Skin epidermis (tissue), 12 donors: ENCODE measurements around the gene DST.

Experiments
- H3K27ac ChIP-seq, 21 experiments: fragments of 200-600 bp; sonication (generic) in 11 of 21; one replicate each; pipeline ENCODE4 v1.5.0; 2020; ENCODE audit warnings: mild to moderate bottlenecking in 3 of 21, inconsistent platforms in 2 of 21, moderate library complexity in 2 of 21
- H3K4me3 ChIP-seq, 7 experiments: fragments of 200-600 bp; sonication (generic) in 2 of 7; one replicate each; pipeline ENCODE4 v1.5.0; 2020; ENCODE audit warnings: inconsistent platforms in 2 of 7, mild to moderate bottlenecking in 2 of 7, moderate library complexity in 1 of 7

The DST gene

GRCh38 chr6:56526860-56527544 is 115.7 kb downstream of the DST start:
- Histone ChIP-seq H3K4me3 (no peak overlapping the region), H3K27ac (no peak overlapping the region)

GRCh38 chr6:56525974-56526789 is 116.5 kb downstream of the DST start:
- Histone ChIP-seq H3K4me3 (no peak overlapping the region), H3K27ac (peak overlapping the region in 5 of 21 experiments; percentile 1 to 41 (median 10))

- Histone ChIP-seq H3K4me3 (no peak overlapping the region), H3K27ac (peak overlapping the region in 5 of 21 experiments; percentile 16 to 34 (median 28))
These were observed 117.6 kb downstream of the DST start for GRCh38 chr6:56524891-56525703.

GRCh38 chr6:56522495-56523270 is 120.0 kb downstream of the DST start:
- Histone ChIP-seq H3K4me3 (no peak overlapping the region), H3K27ac (no peak overlapping the region)

- Histone ChIP-seq H3K27ac (no peak overlapping the region), H3K4me3 (no peak overlapping the region)
These were observed 120.7 kb downstream of the DST start for GRCh38 chr6:56521976-56522375.

GRCh38 chr6:56521454-56521853 is 121.2 kb downstream of the DST start:
- no peak overlapping the region for H3K4me3 ChIP-seq
- no peak overlapping the region for H3K27ac ChIP-seq

GRCh38 chr6:56520218-56520617 is 122.5 kb downstream of the DST start:
- Histone ChIP-seq H3K4me3 (no peak overlapping the region), H3K27ac (no peak overlapping the region)

GRCh38 chr6:56518995-56519767 is 123.5 kb downstream of the DST start:
- Histone ChIP-seq H3K27ac (no peak overlapping the region), H3K4me3 (no peak overlapping the region)

GRCh38 chr6:56517155-56517745 is 125.4 kb downstream of the DST start:
- Histone ChIP-seq H3K27ac (no peak overlapping the region), H3K4me3 (no peak overlapping the region)

GRCh38 chr6:56516003-56516402 is 126.7 kb downstream of the DST start:
- Histone ChIP-seq H3K27ac (no peak overlapping the region), H3K4me3 (no peak overlapping the region)

GRCh38 chr6:56515081-56515905 is 127.4 kb downstream of the DST start:
- Histone ChIP-seq H3K4me3 (no peak overlapping the region), H3K27ac (no peak overlapping the region)

GRCh38 chr6:56514395-56514794 is 128.3 kb downstream of the DST start:
- no peak overlapping the region for H3K4me3 ChIP-seq
- H3K27ac ChIP-seq: no peak overlapping the region

GRCh38 chr6:56513631-56514030 is 129.1 kb downstream of the DST start:
- Histone ChIP-seq H3K4me3 (no peak overlapping the region), H3K27ac (no peak overlapping the region)

- no peak overlapping the region for H3K27ac ChIP-seq
These were observed 131.1 kb downstream of the DST start for GRCh38 chr6:56511591-56511990.

GRCh38 chr6:56510984-56511531 is 131.6 kb downstream of the DST start:
- Histone ChIP-seq H3K27ac (no peak overlapping the region), H3K4me3 (no peak overlapping the region)

More at GRCh38 chr6:56511591-56511990, 131.1 kb downstream of the DST start:
- no peak overlapping the region for H3K4me3 ChIP-seq

GRCh38 chr6:56509031-56509430 is 133.7 kb downstream of the DST start:
- no peak overlapping the region for H3K27ac ChIP-seq
- no peak overlapping the region for H3K4me3 ChIP-seq

GRCh38 chr6:56507517-56507916 is 135.2 kb downstream of the DST start:
- Histone ChIP-seq H3K27ac (peak overlapping the region in 5 of 21 experiments; percentile 18 to 64 (median 34)), H3K4me3 (no peak overlapping the region)
